HFF-Myc (cell line): ENCODE results near the gene TTC23.
A peak's percentile ranks its signal among the peaks of the same experiment; 100 is the strongest.

Source experiments
- DNase-seq: peaks from one replicate; pipeline ENCODE4 v3.0.0-alpha.2; 2011; ENCODE audit warnings: low read depth; ENCODE audit errors: extremely low read depth
- H3K4me3 ChIP-seq: replicated peaks from 2 replicates; pipeline ENCODE4 v1.5.1; 2011; ENCODE audit warnings: low read depth, mild to moderate bottlenecking, control low read depth, low read length
- TF ChIP-seq, protein P1 (sequence below): IDR thresholded peaks from 2 replicates; pipeline ENCODE4 v1.5.1; 2012; ENCODE audit warnings: mild to moderate bottlenecking, low read depth, low read length, control low read depth; ENCODE audit errors: missing control alignments

TTC23 gene

DNA sequence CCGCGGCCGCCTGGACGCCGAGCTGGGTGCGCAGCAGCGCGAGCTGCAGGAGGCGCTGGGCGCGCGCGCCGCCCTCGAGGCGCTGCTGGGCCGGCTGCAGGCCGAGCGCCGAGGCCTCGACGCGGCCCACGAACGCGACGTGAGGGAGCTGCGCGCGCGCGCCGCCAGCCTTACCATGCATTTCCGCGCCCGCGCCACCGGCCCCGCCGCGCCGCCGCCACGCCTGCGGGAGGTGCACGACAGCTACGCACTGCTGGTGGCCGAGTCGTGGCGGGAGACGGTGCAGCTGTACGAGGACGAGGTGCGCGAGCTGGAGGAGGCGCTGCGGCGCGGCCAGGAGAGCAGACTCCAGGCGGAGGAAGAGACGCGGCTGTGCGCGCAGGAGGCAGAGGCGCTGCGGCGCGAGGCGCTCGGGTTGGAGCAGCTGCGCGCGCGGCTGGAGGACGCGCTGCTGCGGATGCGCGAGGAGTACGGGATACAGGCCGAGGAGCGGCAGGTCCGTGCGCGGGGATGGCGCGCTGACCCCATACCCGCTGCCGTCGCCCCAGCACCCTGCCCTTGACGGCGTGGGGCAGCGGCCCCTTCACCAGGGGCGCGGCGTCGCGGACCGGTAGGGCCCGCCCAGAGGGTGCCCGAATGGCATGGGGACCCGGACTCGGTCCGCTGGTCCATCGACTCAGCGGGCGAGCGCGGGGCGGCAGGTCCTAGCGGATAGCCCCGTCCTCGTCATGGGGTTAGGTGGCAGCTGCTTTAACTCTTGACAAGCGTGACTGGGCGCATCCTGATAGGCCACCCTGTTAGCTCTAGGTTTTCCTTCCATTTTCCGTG lies 143.7 kb downstream of the TTC23 start:
- no peak for DNase-seq
- peak overlapping the region; percentile 34 for H3K4me3 ChIP-seq
- TF ChIP-seq, protein P1, sequence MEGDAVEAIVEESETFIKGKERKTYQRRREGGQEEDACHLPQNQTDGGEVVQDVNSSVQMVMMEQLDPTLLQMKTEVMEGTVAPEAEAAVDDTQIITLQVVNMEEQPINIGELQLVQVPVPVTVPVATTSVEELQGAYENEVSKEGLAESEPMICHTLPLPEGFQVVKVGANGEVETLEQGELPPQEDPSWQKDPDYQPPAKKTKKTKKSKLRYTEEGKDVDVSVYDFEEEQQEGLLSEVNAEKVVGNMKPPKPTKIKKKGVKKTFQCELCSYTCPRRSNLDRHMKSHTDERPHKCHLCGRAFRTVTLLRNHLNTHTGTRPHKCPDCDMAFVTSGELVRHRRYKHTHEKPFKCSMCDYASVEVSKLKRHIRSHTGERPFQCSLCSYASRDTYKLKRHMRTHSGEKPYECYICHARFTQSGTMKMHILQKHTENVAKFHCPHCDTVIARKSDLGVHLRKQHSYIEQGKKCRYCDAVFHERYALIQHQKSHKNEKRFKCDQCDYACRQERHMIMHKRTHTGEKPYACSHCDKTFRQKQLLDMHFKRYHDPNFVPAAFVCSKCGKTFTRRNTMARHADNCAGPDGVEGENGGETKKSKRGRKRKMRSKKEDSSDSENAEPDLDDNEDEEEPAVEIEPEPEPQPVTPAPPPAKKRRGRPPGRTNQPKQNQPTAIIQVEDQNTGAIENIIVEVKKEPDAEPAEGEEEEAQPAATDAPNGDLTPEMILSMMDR, result no peak

DNA sequence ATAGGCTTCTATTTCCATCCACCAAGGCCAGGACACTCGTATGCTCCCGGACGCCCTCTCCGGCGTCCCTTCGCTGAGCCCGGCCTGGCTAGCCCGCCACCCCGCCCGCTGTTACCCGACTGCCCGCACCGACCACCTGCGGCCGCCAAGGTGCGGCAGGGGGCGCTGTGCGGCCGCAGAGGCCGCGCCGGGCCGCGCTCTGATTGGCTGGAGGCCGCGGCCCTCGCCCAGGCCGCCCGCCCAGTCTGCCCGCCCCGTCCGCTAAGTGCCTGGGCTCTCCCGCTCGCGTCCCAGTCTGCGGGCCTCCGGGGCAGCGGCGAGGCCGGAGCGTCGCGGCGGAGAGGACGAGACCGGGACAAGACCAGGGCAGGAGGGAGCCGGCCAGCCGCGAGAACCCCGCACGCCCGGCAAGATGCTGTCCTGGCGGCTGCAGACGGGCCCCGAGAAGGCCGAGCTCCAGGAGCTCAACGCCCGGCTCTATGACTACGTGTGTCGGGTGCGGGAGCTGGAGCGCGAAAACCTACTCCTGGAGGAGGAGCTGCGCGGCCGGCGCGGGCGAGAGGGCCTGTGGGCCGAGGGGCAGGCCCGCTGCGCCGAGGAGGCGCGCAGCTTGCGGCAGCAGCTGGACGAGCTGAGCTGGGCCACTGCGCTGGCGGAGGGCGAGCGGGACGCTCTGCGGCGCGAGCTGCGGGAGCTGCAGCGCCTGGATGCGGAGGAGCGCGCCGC lies 144.4 kb downstream of the TTC23 start, which contains the start of gene SYNM:
Gene SYNM (plus strand): TSS at position 293 of the 726 bp plus-strand sequence. CDS start 120 bp downstream, at position 413.
- DNase-seq, result peak; percentile 12
- TF ChIP-seq, protein P1, result peak; percentile 52
- H3K4me3 ChIP-seq, result peak within 1 kb of the TSS; percentile 34

DNA sequence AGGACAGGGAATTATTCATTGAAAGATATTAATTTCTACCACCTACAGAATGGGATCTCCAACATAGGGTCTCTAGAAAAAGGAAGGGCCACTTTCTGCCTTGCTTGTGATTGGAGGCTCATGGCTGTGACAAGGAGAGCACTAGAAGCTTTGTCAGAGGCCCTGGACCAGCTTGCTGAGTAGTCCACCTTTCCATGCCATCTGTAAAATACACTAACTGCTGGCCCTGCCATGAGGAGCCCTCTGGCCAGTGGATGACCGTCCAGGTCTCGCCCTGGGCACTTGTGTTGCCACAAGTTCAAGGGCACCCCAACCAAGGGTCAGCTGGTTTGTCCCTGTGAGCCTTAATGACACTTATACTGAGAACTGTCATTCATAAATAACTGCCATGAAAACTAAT lies 146.1 kb downstream of the TTC23 start:
- DNase-seq, result no peak
- TF ChIP-seq, protein P1, result no peak
- no peak overlapping the region for H3K4me3 ChIP-seq

DNA sequence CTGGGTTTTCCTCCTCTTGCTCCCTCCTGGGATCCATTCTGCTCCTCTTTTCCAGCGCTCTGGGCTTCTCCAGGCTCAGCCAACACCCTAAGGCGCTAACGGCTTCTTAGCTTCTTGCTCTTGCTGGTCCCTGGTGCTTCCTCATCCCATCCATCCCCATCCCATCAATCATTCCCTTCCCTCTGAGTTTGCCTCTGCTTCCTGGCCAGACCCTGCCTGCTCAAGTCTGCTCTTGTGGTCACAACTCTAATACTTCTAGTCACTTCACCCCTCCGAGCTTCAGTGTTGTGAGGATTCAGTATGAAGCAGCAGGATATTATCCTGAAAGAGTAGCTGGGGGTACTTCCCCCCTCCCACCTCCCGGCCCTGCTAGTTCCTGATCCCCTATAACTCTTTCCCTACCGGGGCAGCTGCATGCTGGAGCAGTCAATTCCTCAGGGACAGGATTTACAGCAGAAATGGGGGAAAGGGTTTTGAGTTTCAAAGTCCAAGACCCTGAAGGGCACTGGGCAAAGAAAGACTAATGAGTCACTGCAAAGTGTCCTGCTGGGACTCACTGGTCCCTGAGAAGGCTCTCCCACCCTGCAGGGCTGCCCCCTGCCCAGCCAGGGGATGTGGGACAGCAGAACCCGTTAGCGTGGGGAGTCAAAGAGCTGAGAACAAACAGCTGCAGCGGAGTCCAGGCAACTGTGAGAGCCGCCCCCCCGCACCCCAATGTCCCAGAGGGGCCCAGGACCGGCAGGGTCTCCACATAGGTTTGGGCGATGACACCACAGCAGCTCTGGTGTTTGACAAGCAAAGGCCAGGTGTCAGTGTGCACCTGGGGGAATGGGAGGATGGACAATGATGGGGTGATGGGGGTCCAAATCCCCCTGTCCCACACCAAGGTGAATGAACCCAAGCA lies 146.8 kb downstream of the TTC23 start:
- TF ChIP-seq, protein P1, result no peak
- H3K4me3 ChIP-seq, result no peak overlapping the region
- no peak for DNase-seq

DNA sequence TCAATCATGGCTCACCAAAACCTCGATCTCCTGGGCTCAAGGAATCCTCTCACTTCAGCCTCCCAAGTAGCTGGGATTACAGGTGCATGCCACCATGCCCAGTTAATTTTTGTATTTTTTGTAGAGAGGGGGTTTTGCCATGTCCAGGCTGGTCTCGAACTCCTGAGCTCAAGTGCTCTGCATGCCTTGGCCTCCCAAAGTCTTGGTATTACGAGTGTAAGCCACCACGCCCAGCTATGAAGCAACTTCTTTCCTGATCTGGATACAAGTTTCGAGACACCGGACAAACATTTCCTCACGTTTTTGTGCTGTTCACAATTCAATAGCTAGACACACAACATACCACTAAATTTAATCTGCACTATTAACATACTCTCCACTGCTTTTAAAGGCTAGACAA lies 147.9 kb downstream of the TTC23 start:
- TF ChIP-seq, protein P1, result no peak
- DNase-seq, result no peak
- H3K4me3 ChIP-seq, result no peak overlapping the region
